ENCODE measurements around the gene NT5DC4. TPM values are rescaled to one million over a fixed set of nuclear protein-coding genes. Genes with fewer than 3 reads are reported as not detected.

NT5DC4 gene
- total RNA-seq (2014; rRNA removed; shearing (Covaris generic)), result not detected in 2 replicates
- polyA plus RNA-seq (2014; cell fraction: nucleus; rRNA removed), result 0.18 TPM in 1 of 2 replicates, not detected in the other

GRCh38 chr2:112720785-112721184 lies at the start of gene NT5DC4:
TSS of gene NT5DC4 (plus strand) at chr2:112721020. CDS start at chr2:112721080, 60 bp downstream.
- no peak for DNase-seq (ENCODE audit: extremely low read depth, low read depth)

- DNase-seq (ENCODE audit: extremely low read depth, low read depth), result no peak
These were observed 49.0 kb upstream of the NT5DC4 start for GRCh38 chr2:112671801-112672200.

- DNase-seq (ENCODE audit: extremely low read depth, low read depth), result no peak
These were observed 47.8 kb upstream of the NT5DC4 start for GRCh38 chr2:112673008-112673407.

- DNase-seq (ENCODE audit: extremely low read depth, low read depth), result no peak
These were observed 46.6 kb upstream of the NT5DC4 start for GRCh38 chr2:112674229-112674628.

GRCh38 chr2:112679484-112679883 lies 41.3 kb upstream of the NT5DC4 start:
- no peak for DNase-seq (ENCODE audit: extremely low read depth, low read depth)

GRCh38 chr2:112680666-112681101 lies 40.1 kb upstream of the NT5DC4 start:
- DNase-seq (ENCODE audit: extremely low read depth, low read depth), result no peak

- DNase-seq (ENCODE audit: extremely low read depth, low read depth), result no peak
These were observed 38.7 kb upstream of the NT5DC4 start for GRCh38 chr2:112682101-112682500.

GRCh38 chr2:112683550-112684414 lies 37.0 kb upstream of the NT5DC4 start:
- DNase-seq (ENCODE audit: extremely low read depth, low read depth), result no peak

GRCh38 chr2:112684415-112684775 lies 36.4 kb upstream of the NT5DC4 start:
- no peak for DNase-seq (ENCODE audit: extremely low read depth, low read depth)

GRCh38 chr2:112685271-112685884 lies 35.4 kb upstream of the NT5DC4 start:
- DNase-seq (ENCODE audit: extremely low read depth, low read depth), result no peak

GRCh38 chr2:112686348-112687217 lies 34.2 kb upstream of the NT5DC4 start:
- DNase-seq (ENCODE audit: extremely low read depth, low read depth), result no peak

- DNase-seq (ENCODE audit: extremely low read depth, low read depth), result no peak
These were observed 33.3 kb upstream of the NT5DC4 start for GRCh38 chr2:112687522-112687921.

GRCh38 chr2:112688086-112688880 lies 32.5 kb upstream of the NT5DC4 start:
- DNase-seq (ENCODE audit: extremely low read depth, low read depth), result no peak

- DNase-seq (ENCODE audit: extremely low read depth, low read depth), result peak; percentile 69
These were observed 29.9 kb upstream of the NT5DC4 start for GRCh38 chr2:112690853-112691401.

- DNase-seq (ENCODE audit: extremely low read depth, low read depth), result no peak
These were observed 28.9 kb upstream of the NT5DC4 start for GRCh38 chr2:112691881-112692281.

- DNase-seq (ENCODE audit: extremely low read depth, low read depth), result peak; percentile 60
These were observed 28.3 kb upstream of the NT5DC4 start for GRCh38 chr2:112692495-112692911.

GRCh38 chr2:112692918-112693317 lies 27.9 kb upstream of the NT5DC4 start:
- DNase-seq (ENCODE audit: extremely low read depth, low read depth), result no peak

GRCh38 chr2:112693596-112693995 lies 27.2 kb upstream of the NT5DC4 start:
- no peak for DNase-seq (ENCODE audit: extremely low read depth, low read depth)

- no peak for DNase-seq (ENCODE audit: extremely low read depth, low read depth)
These were observed 26.6 kb upstream of the NT5DC4 start for GRCh38 chr2:112694182-112694581.

Measured in NCI-H460 (cell line).